SW 1271 (cell line): ENCODE measurements around the gene PARN.
"Not testable (repeated sequence)": the region's sequence is repeated elsewhere in the genome, so short reads cannot be mapped to it uniquely, and the experiment has no call there.

Source experiments
- DNase-seq, 2 experiments: peaks; one replicate each; lab custom pipeline; 2025; lab: John Stamatoyannopoulos, UW

The PARN gene

DNA sequence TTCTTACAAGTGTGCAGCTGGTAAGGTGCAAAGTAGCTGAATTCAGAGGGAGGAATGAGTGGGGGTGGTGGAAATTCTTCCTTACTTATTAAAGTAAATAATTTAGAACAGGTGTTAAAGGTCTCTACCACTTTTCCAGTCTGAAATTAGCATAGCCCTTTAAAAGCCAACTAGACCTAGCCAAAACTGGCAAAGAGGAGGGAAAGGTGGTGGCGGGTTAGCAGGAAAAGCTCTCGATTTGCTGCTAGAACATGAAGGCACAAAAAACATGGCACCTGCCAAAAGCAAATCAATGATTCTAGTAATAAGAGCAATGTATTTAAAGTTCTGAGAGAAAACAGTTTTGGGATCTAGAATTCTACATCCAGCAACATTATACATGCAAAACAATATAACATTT is 157.7 kb downstream of the PARN start:
- DNase-seq, result no peak

- no peak for DNase-seq
Measured at GRCh38 chr16:14470788-14471187, 159.3 kb downstream of the PARN start.

- DNase-seq, result no peak
Measured at GRCh38 chr16:14465799-14466198, 164.3 kb downstream of the PARN start.

GRCh38 chr16:14464796-14465195 is 165.3 kb downstream of the PARN start:
- no peak for DNase-seq

GRCh38 chr16:14464192-14464591 is 165.9 kb downstream of the PARN start:
- DNase-seq, result no peak

- no peak for DNase-seq
Measured at GRCh38 chr16:14462811-14463210, 167.2 kb downstream of the PARN start.

DNA sequence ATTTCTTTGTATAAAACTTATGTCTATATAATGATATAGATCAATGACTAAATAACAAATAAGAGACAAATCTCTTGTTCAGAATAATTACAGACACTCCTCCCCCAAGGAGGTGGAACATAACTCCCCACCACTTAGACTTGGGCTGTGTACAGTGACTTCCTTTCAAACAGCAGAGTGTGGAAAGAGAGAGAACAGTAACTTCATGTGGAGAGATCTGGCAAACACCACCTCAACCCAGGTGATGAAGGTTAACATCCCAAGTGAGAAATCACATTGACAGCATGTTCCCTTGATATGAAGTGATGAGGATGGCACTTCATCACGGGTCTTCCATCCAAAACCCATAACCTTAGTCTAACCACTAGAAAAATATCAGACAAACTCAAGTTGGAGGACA is 169.3 kb downstream of the PARN start:
- DNase-seq, result no peak

- DNase-seq, result no peak
Measured at GRCh38 chr16:14458576-14458975, 171.5 kb downstream of the PARN start.

DNA sequence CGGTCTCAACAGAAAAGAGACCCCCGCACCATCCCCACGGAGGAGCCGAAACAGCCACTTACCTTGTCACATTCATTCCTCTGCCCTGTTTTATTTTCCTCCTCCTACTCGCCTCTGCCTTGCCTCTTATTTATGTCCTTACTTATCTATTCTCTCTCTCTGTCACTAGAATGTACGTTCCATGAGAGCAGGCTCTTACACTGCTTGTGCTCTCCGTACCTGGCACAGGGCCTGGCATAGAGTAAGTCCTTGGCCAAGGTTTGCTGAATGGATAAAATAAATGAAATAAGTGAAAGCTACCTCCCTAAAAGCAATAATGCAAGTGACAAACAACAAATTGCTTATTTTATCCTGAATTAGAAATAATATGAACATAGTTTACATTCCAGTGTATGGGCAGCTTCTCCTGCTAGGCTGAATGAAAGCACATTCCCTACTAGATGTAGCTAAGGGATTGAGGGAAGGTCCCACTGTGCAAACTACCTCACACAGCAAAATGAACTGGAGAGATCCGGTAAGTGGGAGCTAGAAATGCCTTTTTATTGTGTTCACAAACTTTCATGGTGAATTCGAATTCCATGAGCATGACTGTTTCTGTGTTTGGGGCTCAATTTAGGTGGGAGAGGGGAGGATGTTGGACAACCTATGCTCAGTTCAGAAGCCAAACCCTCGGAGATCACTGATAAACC is 173.1 kb downstream of the PARN start:
- DNase-seq, result no peak

GRCh38 chr16:14455573-14455972 is 174.5 kb downstream of the PARN start:
- DNase-seq, result no peak

DNA sequence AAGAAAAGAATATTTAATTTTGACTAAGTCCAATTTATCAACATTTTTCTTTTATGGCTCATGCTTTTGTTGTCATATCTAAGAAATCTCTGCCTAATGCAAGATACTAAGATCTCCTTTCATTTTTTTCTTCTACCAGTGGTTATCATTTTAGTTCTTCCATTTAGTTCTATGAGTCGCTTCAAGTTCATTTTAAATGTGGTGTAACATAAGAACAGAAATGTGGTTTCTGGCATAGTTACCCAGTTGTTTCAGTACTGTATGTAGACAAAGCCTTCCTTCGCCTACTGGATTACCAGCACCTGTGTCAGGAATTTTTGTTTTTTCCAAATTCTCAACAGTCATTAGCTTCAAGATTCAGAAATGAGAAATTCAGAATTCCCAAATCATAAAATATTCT is 175.7 kb downstream of the PARN start:
- no peak for DNase-seq

DNA sequence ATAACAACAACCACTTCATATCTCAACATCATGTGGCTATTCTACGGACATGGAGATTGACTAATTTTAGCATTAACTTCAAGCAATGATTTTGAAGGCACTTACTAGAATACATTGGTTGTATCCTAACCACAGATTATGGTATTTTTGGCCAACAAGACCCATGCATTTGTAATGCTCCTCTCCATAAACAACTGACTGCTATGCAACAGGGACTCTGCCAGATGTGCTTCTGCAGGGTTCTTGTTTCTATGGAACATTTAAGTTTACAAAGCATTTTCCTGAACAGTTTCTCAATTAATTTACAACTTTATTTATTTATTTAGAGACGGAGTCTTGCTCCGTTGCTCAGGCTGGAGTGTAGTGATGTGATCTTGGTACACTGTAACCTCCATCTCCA is 178.0 kb downstream of the PARN start:
- DNase-seq, result no peak

DNA sequence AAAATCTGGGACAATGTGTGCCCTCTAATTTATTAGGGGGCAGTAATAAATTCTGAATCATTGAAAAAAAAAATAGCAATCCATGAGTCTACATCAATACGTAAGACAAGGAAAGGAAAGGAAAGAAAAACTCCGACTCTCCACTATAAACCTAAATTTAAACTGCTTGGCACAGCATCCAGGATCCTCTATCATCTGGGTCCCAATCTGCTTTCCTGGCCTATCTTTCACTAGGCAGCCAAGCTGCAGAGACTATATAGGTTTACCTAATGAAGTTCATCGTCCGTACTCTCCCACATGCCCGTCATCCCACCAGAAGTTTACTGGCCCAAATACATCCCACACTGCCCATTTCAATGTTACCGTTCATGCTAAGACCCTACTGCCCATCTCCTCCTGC is 179.2 kb downstream of the PARN start:
- DNase-seq, result no peak

GRCh38 chr16:14449790-14450480 is 180.1 kb downstream of the PARN start:
- DNase-seq, result no peak

GRCh38 chr16:14449334-14449733 is 180.7 kb downstream of the PARN start:
- no peak for DNase-seq

DNA sequence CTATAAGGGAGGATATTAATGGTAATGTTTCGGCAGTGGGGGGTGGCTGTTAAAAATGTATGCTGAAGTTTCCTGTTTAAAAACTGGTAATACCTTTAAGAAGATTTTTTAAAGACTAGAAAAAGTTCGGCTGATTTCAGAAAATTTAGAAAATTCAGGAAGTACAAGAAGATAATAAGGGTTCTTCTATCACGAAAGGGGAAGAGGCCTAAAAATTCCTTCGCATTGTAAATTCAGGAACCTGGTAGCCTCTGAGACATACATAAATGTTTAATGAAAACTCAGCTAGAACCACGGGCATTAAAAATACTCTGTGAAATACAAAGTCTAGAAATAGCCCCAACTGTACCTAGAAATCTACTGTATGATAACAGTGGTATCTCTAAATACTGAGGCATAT is 181.2 kb downstream of the PARN start:
- DNase-seq, result no peak

DNA sequence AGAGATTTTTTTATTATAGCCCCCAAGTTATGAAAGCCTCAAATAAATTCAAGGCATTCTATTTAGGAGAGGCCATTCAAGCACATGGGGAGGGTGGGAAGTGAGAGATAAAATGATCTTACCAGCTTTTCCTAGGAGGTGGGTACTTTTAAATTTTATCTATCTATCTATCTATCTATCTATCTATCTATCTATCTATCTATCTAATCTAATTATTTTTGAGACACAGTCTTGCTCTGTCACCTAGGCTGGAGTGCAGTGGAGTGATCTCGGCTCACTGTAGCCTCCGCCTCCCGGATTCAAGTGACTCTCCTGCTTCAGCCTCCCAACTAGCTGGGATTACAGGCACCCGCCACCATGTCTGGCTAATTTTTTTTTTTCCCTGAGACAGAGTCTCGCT is 182.3 kb downstream of the PARN start:
- DNase-seq, result no peak

GRCh38 chr16:14446796-14447195 is 183.3 kb downstream of the PARN start:
- no peak for DNase-seq

GRCh38 chr16:14445937-14446715 is 183.9 kb downstream of the PARN start:
- no peak for DNase-seq

DNA sequence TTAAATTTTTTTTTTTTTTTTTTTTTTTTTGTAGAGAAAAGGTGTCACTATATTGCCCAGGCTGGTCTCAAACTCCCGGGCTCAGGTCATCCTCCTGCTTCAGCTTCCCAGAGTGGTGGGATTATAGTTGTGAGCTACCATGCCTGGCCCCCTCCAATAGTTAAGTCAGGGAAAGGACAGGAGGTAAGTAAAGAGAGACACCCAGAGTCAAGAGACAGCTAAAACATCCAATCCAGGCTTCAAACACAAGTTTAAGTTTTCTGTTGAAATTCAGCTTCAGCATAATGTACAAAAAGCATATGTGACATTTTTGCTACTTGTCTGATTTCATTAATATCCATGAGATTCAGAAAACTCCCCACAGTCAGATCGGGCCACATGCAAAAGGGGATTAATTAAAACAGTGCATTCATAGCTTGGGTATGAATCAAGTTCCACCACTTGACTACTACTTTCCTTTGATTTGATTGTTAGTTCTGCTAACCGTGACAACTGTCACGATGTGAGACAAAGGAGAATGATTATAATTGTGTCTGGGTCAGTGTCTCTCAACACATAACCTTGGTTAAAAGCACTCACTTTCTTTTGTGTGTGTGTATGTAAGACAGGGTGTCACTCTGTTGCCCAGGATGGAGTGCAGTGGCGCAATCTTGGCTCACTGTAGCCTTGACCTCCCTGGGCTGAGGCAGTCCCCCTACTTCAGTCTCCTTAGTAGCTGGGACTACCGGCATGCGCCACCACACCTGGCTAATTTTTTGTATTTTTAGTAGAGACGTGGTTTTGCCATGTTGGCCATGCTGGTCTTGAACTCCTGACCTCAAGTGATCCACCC is 184.9 kb downstream of the PARN start:
- DNase-seq, result no peak

DNA sequence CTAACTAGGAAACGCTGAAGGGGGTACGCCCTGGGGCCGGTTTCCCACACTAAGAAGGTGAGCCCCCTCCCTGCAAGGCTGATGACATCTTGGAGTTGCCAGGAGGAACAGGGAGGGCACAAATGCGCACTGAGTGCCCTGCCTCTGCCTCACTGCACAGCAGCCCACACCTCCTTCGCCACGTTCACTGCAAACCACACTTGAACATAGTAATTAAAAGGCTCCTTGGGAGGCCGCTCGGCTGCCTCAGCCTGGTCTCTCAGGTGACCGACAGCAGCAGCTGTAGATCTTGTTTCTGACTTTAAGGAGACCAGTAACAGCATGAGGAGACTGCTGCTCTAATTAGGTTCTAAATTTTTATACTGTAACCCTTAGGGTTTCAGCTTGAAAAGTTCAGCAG is 188.5 kb downstream of the PARN start:
- not testable (repeated sequence) for DNase-seq

DNA sequence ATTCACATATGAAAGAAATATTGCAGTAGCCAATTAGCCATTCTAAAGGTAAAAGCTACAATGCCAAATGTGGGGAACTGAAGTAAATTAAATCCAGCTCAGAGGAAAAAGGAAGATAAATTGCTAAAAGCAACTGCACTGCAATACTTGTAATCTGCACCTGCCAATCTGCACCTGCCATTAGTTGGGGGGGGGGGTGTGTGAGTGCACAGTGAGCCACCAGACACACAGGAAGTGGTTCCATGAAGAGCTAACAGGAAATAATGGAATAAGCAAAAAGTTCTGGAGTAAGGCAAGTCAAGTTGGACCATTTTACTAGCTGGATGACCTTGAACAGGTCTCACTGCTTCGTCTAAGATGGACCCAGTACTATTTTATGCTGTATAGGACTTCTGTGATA is 191.8 kb downstream of the PARN start:
- DNase-seq, result no peak
